ENCODE results near the gene ZNF385B.

- no peak for TF ChIP-seq CTCF (IDR thresholded peaks at IDR 0.05)
- TF ChIP-seq POLR2AphosphoS5 (IDR thresholded peaks at IDR 0.05) = peak in 1 of 3 donors; percentile 60
Observed at GRCh38 chr2:179569831-179570233, 291.6 kb downstream of the ZNF385B start.
